Heart left ventricle (tissue), 13 donors: ENCODE results near the gene LRGUK.

Experiments
- POLR2A ChIP-seq, 2 donors: fragments of 450-650 bp; IDR thresholded peaks; one replicate each; pipeline ENCODE4 v1.6.1; 2017; ENCODE audit warnings: antibody characterized with exemption in 2 of 2, mild to moderate bottlenecking in 2 of 2, moderate library complexity in 2 of 2
- TF ChIP-seq, protein P1 (sequence below), 12 donors: fragments of 200-600 bp; sonication (generic) in 4 of 12; IDR thresholded peaks; one replicate each; pipeline versions ENCODE4 v1.5.0 to v1.8.0; 2018 to 2022; ENCODE audit warnings: antibody characterized with exemption in 12 of 12, mild to moderate bottlenecking in 5 of 12
- donor health status: ischemic (EF 13 %, LVEDD 7.1; RV severe dilation, severe dysfunction).
- donor health status: DM: no; HTN: yes; CAD: no.
- donor health status: DM: no; HTN: no; CAD: no.
- donor health status: ischemic (EF 25% LVEDD 6.9; RV normal size, moderate dysfunction).
- donor health status: ischemic (EF 25% LVEDD 5.7; RV mildly dilated, moderate dysfunction).
- donor health status: ischemic (EF 35%, LVEDD 5.7; RV mildly dilated, moderate dysfunction).
- donor health status: nonischemic (EF 11% LVEDD 7.7; RV severe dilation, severe dysfunction).
- donor health status: DM: yes; HTN: yes; CAD: no.
- donor health status: PGD.
- donor health status: ischemic (EF 29% LVEDD 5.4; RV normal size, mild dysfunction).
- donor health status: nonischemic (EF 23%, LVEDD 6.1; RV moderate dilation, normal function).

DNA sequence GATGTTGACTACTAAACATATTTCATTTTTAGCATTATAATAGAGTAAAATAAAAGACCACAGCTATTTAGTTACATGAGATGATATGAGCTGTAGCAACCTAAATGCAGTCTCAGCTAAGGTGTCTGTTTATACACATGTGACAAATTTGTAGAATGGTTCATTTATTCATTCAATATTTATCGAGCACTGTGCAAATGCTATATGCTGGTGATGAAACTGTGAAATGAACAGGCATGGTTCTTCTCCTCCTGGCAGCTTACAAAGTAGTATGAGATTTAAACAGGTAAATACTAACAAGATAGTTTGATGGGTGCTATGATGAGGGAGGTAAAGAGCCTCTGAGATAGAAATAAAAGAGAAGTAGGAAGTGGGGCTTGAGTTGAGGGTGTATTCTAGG lies 60.8 kb downstream of the LRGUK start:
- TF ChIP-seq, protein P1, sequence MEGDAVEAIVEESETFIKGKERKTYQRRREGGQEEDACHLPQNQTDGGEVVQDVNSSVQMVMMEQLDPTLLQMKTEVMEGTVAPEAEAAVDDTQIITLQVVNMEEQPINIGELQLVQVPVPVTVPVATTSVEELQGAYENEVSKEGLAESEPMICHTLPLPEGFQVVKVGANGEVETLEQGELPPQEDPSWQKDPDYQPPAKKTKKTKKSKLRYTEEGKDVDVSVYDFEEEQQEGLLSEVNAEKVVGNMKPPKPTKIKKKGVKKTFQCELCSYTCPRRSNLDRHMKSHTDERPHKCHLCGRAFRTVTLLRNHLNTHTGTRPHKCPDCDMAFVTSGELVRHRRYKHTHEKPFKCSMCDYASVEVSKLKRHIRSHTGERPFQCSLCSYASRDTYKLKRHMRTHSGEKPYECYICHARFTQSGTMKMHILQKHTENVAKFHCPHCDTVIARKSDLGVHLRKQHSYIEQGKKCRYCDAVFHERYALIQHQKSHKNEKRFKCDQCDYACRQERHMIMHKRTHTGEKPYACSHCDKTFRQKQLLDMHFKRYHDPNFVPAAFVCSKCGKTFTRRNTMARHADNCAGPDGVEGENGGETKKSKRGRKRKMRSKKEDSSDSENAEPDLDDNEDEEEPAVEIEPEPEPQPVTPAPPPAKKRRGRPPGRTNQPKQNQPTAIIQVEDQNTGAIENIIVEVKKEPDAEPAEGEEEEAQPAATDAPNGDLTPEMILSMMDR (IDR thresholded peaks at IDR 0.05) = no peak
- TF ChIP-seq POLR2A (IDR thresholded peaks at IDR 0.05) = no peak
